PFSK-1 (cell line): ENCODE measurements around the gene HS1BP3.

Experiments
- FOXP2 ChIP-seq: optimal IDR thresholded peaks from 2 replicates; pipeline ENCODE3; 2011; ENCODE audit warnings: borderline replicate concordance, control low read depth, inconsistent platforms; ENCODE audit not compliant: insufficient read depth; ENCODE audit errors: extremely low read length, extremely low read depth
- POLR2AphosphoS5 ChIP-seq: IDR thresholded peaks from 2 replicates; pipeline ENCODE4 v1.6.1; 2012; ENCODE audit warnings: low read depth, mild to moderate bottlenecking, control low read depth, low read length, moderate library complexity
- REST ChIP-seq, 2 experiments: IDR thresholded peaks; 2 replicates each; pipeline versions ENCODE4 v1.6.1 to v1.8.0; 2011 to 2012; ENCODE audit warnings: low read depth in 2 of 2, low read length in 2 of 2, control low read depth in 1 of 2, inconsistent platforms in 1 of 2, mild to moderate bottlenecking in 1 of 2, moderate library complexity in 1 of 2; ENCODE audit not compliant: insufficient read depth in 1 of 2
- SIN3A ChIP-seq: IDR thresholded peaks from 2 replicates; pipeline ENCODE4 v1.6.1; 2012; ENCODE audit warnings: mild to moderate bottlenecking, low read length, moderate library complexity, borderline replicate concordance; ENCODE audit not compliant: insufficient read depth
- TAF1 ChIP-seq: IDR thresholded peaks from 2 replicates; pipeline ENCODE4 v1.6.1; 2012; ENCODE audit warnings: low read length, control low read depth, borderline replicate concordance; ENCODE audit not compliant: insufficient read depth

HS1BP3 gene

GRCh38 chr2:20573620-20574422 is 77.1 kb downstream of the HS1BP3 start:
- TF ChIP-seq TAF1 (0 out of 2 replicates have a peak, but pooled peaks have one; percentile 37), REST (IDR thresholded peaks at IDR 0.05; ENCODE audit: insufficient read depth in 1 of 2, low read depth in 2 of 2, low read length in 2 of 2) (no peak)

- TF ChIP-seq TAF1 (no peak), SIN3A (no peak)
Measured at GRCh38 chr2:20572221-20572620, 78.7 kb downstream of the HS1BP3 start.

- no peak for TF ChIP-seq REST (IDR thresholded peaks at IDR 0.05; ENCODE audit: insufficient read depth in 1 of 2, low read depth in 2 of 2, low read length in 2 of 2)
- no peak for TF ChIP-seq SIN3A
- no peak for TF ChIP-seq FOXP2
- no peak for TF ChIP-seq TAF1
- TF ChIP-seq POLR2AphosphoS5 = no peak
Measured at GRCh38 chr2:20571644-20572215, 79.2 kb downstream of the HS1BP3 start.

- TF ChIP-seq POLR2AphosphoS5 (no peak), FOXP2 (no peak), SIN3A (no peak), REST (IDR thresholded peaks at IDR 0.05; ENCODE audit: insufficient read depth in 1 of 2, low read depth in 2 of 2, low read length in 2 of 2) (no peak), TAF1 (no peak)
Measured at GRCh38 chr2:20571231-20571630, 79.7 kb downstream of the HS1BP3 start.

GRCh38 chr2:20570249-20570648 is 80.6 kb downstream of the HS1BP3 start:
- TF ChIP-seq FOXP2 = no peak
- TF ChIP-seq REST (IDR thresholded peaks at IDR 0.05; ENCODE audit: insufficient read depth in 1 of 2, low read depth in 2 of 2, low read length in 2 of 2) = no peak
- no peak for TF ChIP-seq SIN3A
- no peak for TF ChIP-seq TAF1
- no peak for TF ChIP-seq POLR2AphosphoS5
